Thyroid gland (tissue), 4 donors: ENCODE results near the gene HNRNPH2.

Experiments used
- CTCF ChIP-seq, 6 experiments: fragments of 200-600 bp in 3 of 6; fragments of 450-650 bp in 3 of 6; sonication (generic) in 3 of 6; IDR thresholded peaks; one replicate each; pipeline ENCODE4 v1.5.1; 2016 to 2019; ENCODE audit warnings: antibody characterized with exemption in 6 of 6, mild to moderate bottlenecking in 2 of 6, inconsistent platforms in 1 of 6, moderate library complexity in 1 of 6
- POLR2A ChIP-seq, 2 donors: fragments of 450-650 bp; IDR thresholded peaks; one replicate each; pipeline ENCODE4 v1.6.1; 2017; ENCODE audit warnings: antibody characterized with exemption in 2 of 2, mild to moderate bottlenecking in 2 of 2, moderate library complexity in 1 of 2

- TF ChIP-seq CTCF (IDR thresholded peaks at IDR 0.05): no peak
- TF ChIP-seq POLR2A (IDR thresholded peaks at IDR 0.05): no peak
Observed at GRCh38 chrX:101450961-101451360, 42.9 kb downstream of the HNRNPH2 start.
